Activated B cell treated with CpG ODN at 0.5 μM for 24 hours (primary cell): ENCODE measurements around the gene BCKDK. TPM values are rescaled to one million over a fixed set of nuclear protein-coding genes. Genes with fewer than 3 reads are reported as not detected.

Source experiments
- ATAC-seq: fragments of 200-7000 bp; cut with Tn5 transposase; one replicate; pipeline ENCODE4 v1.10.0; 2021; ENCODE audit warnings: low read depth, mild to moderate bottlenecking, moderate library complexity
- CTCF ChIA-PET: fragments of 350-600 bp; sonication (Branson Sonifier 250); formaldehyde crosslinking; loops from one replicate; lab custom pipeline; 2021; ENCODE audit warnings: antibody characterized with exemption; lab: Charles Lee
- POLR2A ChIA-PET: fragments of 350-600 bp; sonication (Branson Sonifier 250); formaldehyde crosslinking; loops from one replicate; lab custom pipeline; 2021; ENCODE audit warnings: antibody characterized with exemption; lab: Charles Lee
- DNase-seq: peaks from one replicate; pipeline ENCODE4 v3.0.0; 2022
- H3K27ac Mint-ChIP-seq: one replicate; pipeline ENCODE4 v1.8.0; 2020; ENCODE audit warnings: mixed read lengths
- H3K27me3 Mint-ChIP-seq: one replicate; pipeline ENCODE4 v1.8.0; 2021; ENCODE audit warnings: mixed read lengths
- H3K36me3 Mint-ChIP-seq: one replicate; pipeline ENCODE4 v1.8.0; 2021; ENCODE audit warnings: low read depth, mixed read lengths
- H3K4me1 Mint-ChIP-seq: one replicate; pipeline ENCODE4 v1.8.0; 2021; ENCODE audit warnings: mixed read lengths
- H3K4me3 Mint-ChIP-seq: one replicate; pipeline ENCODE4 v1.8.0; 2020; ENCODE audit warnings: mild to moderate bottlenecking, mixed read lengths
- H3K9me3 Mint-ChIP-seq: one replicate; pipeline ENCODE4 v1.8.0; 2020; ENCODE audit warnings: mixed read lengths
- intact Hi-C: fragments of 100-400 bp; cut with micrococcal nuclease; formaldehyde crosslinking; loops from one replicate; pipeline ENCODE4 v1.15.1; 2024
- total RNA-seq: library from RNA; stranded (reverse); gene quantifications from 2 replicates; pipeline ENCODE4 v1.2.3, GENCODE V29; 2022
- TF ChIP-seq, protein P1 (sequence below): fragments of 200-600 bp; IDR thresholded peaks from one replicate; pipeline ENCODE4 v1.8.0; 2022; ENCODE audit warnings: antibody characterized with exemption, mild to moderate bottlenecking

Gene BCKDK
- total RNA-seq, 1 donor from 2014 or later, result 27.3 TPM

DNA sequence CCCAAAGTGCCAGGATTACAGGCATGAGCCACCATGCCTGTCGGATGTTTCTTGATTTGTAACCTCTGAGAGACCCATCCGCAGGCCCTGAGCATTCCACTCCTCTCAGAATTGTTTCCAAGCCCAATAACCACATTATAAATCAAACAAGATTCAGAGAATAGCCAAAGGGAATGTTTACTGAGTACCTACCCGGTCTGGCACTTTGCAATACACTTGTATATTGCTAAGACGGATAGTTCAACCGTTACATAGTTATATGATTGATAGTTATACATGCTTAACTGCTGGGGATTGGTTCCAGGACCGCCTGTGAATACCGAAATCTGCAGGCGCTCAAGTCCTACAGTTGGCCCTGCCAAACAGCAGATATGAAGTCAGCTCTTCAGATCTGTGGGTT, 6.3 kb downstream of the BCKDK start:
- CTCF ChIA-PET, result no interaction called here
- POLR2A ChIA-PET, result interaction anchor here (0.7 kb wide), 1 partner anchor 82 kb away, joined by 5 read pairs; no protein-coding TSS in a partner anchor
- no peak for DNase-seq
- Mint-ChIP-seq H3K27ac (no peak overlapping the region), H3K27me3 (no peaks in the 10 kb centered on the region), H3K4me3 (no peak overlapping the region), H3K4me1 (peaks cover 25% of the 10 kb centered on the region), H3K36me3 (peaks cover 47% of the 10 kb centered on the region), H3K9me3 (no peaks in the 10 kb centered on the region)
- intact Hi-C loops, result loop anchor here (10.0 kb wide), 1 partner anchor 220 kb away; no protein-coding TSS in a partner anchor
- TF ChIP-seq, protein P1, sequence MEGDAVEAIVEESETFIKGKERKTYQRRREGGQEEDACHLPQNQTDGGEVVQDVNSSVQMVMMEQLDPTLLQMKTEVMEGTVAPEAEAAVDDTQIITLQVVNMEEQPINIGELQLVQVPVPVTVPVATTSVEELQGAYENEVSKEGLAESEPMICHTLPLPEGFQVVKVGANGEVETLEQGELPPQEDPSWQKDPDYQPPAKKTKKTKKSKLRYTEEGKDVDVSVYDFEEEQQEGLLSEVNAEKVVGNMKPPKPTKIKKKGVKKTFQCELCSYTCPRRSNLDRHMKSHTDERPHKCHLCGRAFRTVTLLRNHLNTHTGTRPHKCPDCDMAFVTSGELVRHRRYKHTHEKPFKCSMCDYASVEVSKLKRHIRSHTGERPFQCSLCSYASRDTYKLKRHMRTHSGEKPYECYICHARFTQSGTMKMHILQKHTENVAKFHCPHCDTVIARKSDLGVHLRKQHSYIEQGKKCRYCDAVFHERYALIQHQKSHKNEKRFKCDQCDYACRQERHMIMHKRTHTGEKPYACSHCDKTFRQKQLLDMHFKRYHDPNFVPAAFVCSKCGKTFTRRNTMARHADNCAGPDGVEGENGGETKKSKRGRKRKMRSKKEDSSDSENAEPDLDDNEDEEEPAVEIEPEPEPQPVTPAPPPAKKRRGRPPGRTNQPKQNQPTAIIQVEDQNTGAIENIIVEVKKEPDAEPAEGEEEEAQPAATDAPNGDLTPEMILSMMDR, result no peak
- no peak for ATAC-seq

DNA sequence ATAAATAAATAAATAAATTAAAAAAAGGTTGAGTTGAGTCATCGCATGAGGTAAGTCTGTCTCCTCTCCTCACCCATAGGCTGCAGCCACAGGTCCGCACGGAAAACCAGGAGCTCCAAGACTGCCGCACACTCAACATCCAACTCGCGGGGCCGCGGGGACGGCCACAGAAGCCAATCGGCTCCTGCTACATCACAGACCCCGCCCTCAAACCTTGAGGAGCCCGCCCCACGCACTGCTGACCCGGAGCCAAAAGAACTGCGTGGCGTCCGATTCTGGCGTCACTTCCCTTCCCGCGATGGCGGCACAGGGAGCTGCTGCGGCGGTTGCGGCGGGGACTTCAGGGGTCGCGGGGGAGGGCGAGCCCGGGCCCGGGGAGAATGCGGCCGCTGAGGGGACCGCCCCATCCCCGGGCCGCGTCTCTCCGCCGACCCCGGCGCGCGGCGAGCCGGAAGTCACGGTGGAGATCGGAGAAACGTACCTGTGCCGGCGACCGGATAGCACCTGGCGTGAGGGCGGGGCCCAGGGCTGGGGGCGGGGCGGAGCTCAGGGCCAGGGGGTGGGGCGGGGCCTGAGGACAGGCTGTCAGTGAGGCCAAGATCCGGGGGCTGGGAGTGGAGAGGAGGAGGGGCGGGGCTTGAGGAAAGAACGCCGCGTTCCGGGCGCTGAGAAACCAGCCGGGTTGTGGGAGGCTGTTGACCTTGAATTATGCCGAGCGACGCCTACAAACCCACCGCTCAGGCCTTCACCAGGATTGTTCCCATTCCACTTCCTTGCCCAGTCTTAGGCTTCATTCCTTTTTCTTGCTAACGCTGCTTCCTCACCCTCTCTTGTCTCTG, 9.4 kb downstream of the BCKDK start, which contains the start of gene KAT8:
TSS of gene KAT8 (plus strand) at position 281 of the 839 bp plus-strand sequence. CDS start at position 299, 18 bp downstream.
- DNase-seq (peak; percentile 92), ATAC-seq (peak; percentile 94)
- Mint-ChIP-seq H3K9me3 (no peaks in the 10 kb centered on the region), H3K27ac (peak within 1 kb of the TSS; percentile 85), H3K4me3 (peak within 1 kb of the TSS; percentile 85), H3K36me3 (peaks cover 47% of the 10 kb centered on the region), H3K4me1 (peaks cover 22% of the 10 kb centered on the region), H3K27me3 (no peaks in the 10 kb centered on the region)
- POLR2A ChIA-PET, result interaction anchor here (0.6 to 4.0 kb wide), 45 partner anchors 9 to 760 kb away, joined by 3 to 98 read pairs (median 5); partner anchors contain the start of genes ARMC5, BCKDK, FBRS and FUS
- CTCF ChIA-PET, result interaction anchor here (0.8 to 1.4 kb wide), 4 partner anchors 25 to 751 kb away, joined by 3 to 7 read pairs (median 3); partner anchors contain the start of gene HSD3B7
- TF ChIP-seq, protein P1, result no peak
- intact Hi-C loops, result loop anchor here (1.0 to 10.0 kb wide), 9 partner anchors 23 to 341 kb away; partner anchors contain the start of genes ARMC5, FBXL19, SETD1A and STX4

DNA sequence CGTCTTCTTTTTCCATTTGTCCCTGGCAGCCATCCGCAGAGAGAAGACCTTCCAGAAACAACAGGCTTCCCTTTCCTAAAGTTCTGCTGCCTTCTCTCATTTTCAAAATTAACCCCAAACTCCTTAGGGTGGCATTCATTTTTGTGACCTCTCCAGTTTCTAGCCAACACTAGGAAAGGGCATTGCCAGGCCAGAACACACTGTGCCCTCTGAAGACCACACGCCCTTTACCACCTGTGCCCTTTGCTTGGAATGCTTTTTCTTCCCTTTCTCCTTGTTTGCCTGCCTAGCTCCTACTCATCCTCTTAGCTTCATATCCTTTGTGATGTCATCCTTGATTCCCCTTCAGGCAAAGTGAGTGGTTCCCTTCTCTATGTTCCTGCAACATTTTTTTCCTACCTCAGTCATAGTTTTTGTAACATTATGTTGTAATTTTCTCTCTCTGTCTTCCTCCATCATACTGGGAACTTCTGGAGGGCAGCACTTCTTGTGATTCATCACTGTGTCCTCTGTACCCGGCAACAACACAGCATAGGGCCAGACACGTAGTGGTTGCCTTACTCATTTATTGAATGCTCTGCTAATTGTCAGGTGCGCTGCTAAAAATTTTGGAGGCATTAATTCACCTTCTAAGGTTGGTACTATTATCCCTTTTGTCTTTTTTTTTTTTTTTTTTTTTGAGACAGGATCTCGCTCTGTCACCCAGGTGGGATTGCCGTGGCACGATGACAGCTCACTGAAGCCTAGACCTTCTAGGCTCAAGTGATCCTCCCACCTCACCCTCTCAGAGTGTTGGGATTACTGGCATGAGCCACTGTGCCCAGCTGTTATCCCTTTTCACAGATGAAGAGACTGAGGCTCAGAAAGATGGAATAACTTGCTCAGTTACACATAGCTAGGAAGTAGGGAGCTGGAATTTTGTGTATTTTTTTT, 10.3 kb downstream of the BCKDK start:
- peaks cover 22% of the 10 kb centered on the region for H3K4me1 Mint-ChIP-seq

DNA sequence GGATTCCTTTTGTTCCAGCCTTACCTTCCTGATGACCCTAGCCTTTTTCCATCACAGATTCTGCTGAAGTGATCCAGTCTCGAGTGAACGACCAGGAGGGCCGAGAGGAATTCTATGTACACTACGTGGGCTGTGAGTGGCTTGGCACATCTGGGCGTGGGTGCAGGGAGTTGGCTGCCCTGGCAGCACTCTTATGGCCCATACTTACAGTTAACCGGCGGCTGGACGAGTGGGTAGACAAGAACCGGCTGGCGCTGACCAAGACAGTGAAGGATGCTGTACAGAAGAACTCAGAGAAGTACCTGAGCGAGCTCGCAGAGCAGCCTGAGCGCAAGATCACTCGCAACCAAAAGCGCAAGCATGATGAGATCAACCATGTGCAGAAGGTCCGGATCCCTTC, 11.9 kb downstream of the BCKDK start:
- Mint-ChIP-seq H3K27ac (no peak overlapping the region), H3K4me1 (peaks cover 18% of the 10 kb centered on the region), H3K9me3 (no peaks in the 10 kb centered on the region), H3K36me3 (peaks cover 61% of the 10 kb centered on the region), H3K4me3 (no peak overlapping the region), H3K27me3 (no peaks in the 10 kb centered on the region)
- intact Hi-C loops, result no loop called here
- ATAC-seq (no peak), DNase-seq (no peak)
- ChIA-PET CTCF (interaction anchor here (0.7 kb wide), 1 partner anchor 15 kb away, joined by 3 read pairs; the partner anchor contains the start of gene PRSS8), POLR2A (interaction anchor here (0.7 to 4.0 kb wide), 3 partner anchors 17 to 936 kb away, joined by 3 to 98 read pairs (median 4); partner anchors contain the start of gene CORO1A)
- TF ChIP-seq, protein P1, result no peak

More for the DNA sequence above, 10.3 kb downstream of the BCKDK start:
- no peak for ATAC-seq
- TF ChIP-seq, protein P1, result no peak
- H3K36me3 Mint-ChIP-seq, result peaks cover 49% of the 10 kb centered on the region
- intact Hi-C loops, result loop anchor here (5.0 to 10.0 kb wide), 3 partner anchors 59 to 216 kb away; partner anchors contain the start of gene SETD1A
- H3K9me3 Mint-ChIP-seq, result no peaks in the 10 kb centered on the region
- peak overlapping the region; percentile 85 for H3K4me3 Mint-ChIP-seq
- CTCF ChIA-PET, result interaction anchor here (1.0 to 1.4 kb wide), 2 partner anchors 24 to 134 kb away, joined by 3 to 7 read pairs; partner anchors contain the start of gene HSD3B7
- no peaks in the 10 kb centered on the region for H3K27me3 Mint-ChIP-seq
- H3K27ac Mint-ChIP-seq, result peak overlapping the region; percentile 85
- POLR2A ChIA-PET, result interaction anchor here (0.6 to 4.0 kb wide), 33 partner anchors 9 to 759 kb away, joined by 3 to 98 read pairs (median 5); partner anchors contain the start of genes ARMC5, BCKDK, FBRS and FUS
- DNase-seq, result no peak
